HepG2 (cell line): ENCODE results near the gene TAT. TPM values are rescaled to one million over a fixed set of nuclear protein-coding genes. Genes with fewer than 3 reads are reported as not detected.
A peak's percentile ranks its signal among the peaks of the same experiment; 100 is the strongest.

Experiments used
- GTF2F1 ChIP-seq: fragments of 150-350 bp; IDR thresholded peaks from 2 replicates; pipeline ENCODE4 v1.6.1; 2014; ENCODE audit warnings: low read length
- HMG20B ChIP-seq: conservative IDR thresholded peaks from 2 replicates; pipeline ENCODE4 v1.6.1; 2016; ENCODE audit warnings: missing genetic modification reagents, missing compliant biosample characterization
- HNRNPLL ChIP-seq: fragments of 200-400 bp; formaldehyde crosslinking; IDR thresholded peaks from 2 replicates; pipeline ENCODE4 v1.6.1; 2017; ENCODE audit warnings: mild to moderate bottlenecking, low read depth, low read length; ENCODE audit not compliant: poor library complexity, severe bottlenecking
- KDM4B ChIP-seq: sonication (generic); formaldehyde crosslinking; IDR thresholded peaks from 2 replicates; pipeline ENCODE4 v1.4.0; 2020; ENCODE audit warnings: missing genetic modification reagents
- KLF6 ChIP-seq: IDR thresholded peaks from 2 replicates; pipeline ENCODE4 v1.8.0; 2016; ENCODE audit warnings: missing biosample characterization, missing genetic modification reagents
- MIER3 ChIP-seq: IDR thresholded peaks from 2 replicates; pipeline ENCODE4 v1.6.1; 2016; ENCODE audit warnings: missing compliant biosample characterization, borderline replicate concordance
- RBM39 ChIP-seq: fragments of 200-400 bp; formaldehyde crosslinking; IDR thresholded peaks from one replicate; pipeline ENCODE4 v1.6.1; 2018; ENCODE audit warnings: antibody characterized with exemption, mild to moderate bottlenecking, low read depth, low read length; ENCODE audit not compliant: poor library complexity, severe bottlenecking
- RORA ChIP-seq: sonication (generic); formaldehyde crosslinking; IDR thresholded peaks from 2 replicates; pipeline ENCODE4 v1.5.0; 2020; ENCODE audit warnings: mild to moderate bottlenecking, missing genetic modification reagents, moderate library complexity
- SKI ChIP-seq: fragments of 450-650 bp; IDR thresholded peaks from one replicate; pipeline ENCODE4 v1.6.1; 2018; ENCODE audit warnings: mild to moderate bottlenecking; ENCODE audit not compliant: partially characterized antibody
- SMARCC2 ChIP-seq: fragments of 450-650 bp; IDR thresholded peaks from 2 replicates; pipeline ENCODE4 v1.6.1; 2017; ENCODE audit warnings: antibody characterized with exemption, mild to moderate bottlenecking
- TERF1 ChIP-seq: sonication (generic); formaldehyde crosslinking; IDR thresholded peaks from 2 replicates; pipeline ENCODE4 v1.8.0; 2022; ENCODE audit warnings: mild to moderate bottlenecking, missing genetic modification reagents, moderate library complexity
- ZFP62 ChIP-seq: sonication (generic); formaldehyde crosslinking; IDR thresholded peaks from 2 replicates; pipeline ENCODE4 v1.4.0; 2020; ENCODE audit warnings: missing genetic modification reagents
- ZNF343 ChIP-seq: sonication (generic); formaldehyde crosslinking; IDR thresholded peaks from 2 replicates; pipeline ENCODE4 v1.4.0; 2020; ENCODE audit warnings: mild to moderate bottlenecking, missing genetic modification reagents
- ZNF775 ChIP-seq: sonication (generic); formaldehyde crosslinking; IDR thresholded peaks from 2 replicates; pipeline ENCODE4 v1.4.0; 2020; ENCODE audit warnings: missing genetic modification reagents, mild to moderate bottlenecking, moderate library complexity, borderline replicate concordance
- ZSCAN25 ChIP-seq: sonication (generic); formaldehyde crosslinking; IDR thresholded peaks from 2 replicates; pipeline ENCODE4 v1.8.0; 2022; ENCODE audit warnings: mild to moderate bottlenecking, missing genetic modification reagents
- polyA plus RNA-seq, 8 experiments: library from polyadenylated mRNA; depleted of rRNA in 3 of 8; stranded (reverse) in 7 of 8; unstranded in 1 of 8; fragments of >200 nt; fragmentation: Illumina TruSeq in 4 of 8; extraction: Trizol in 4 of 8; gene quantifications; 2 replicates each; pipeline versions ENCODE4 v1.2.1 to v1.2.3, GENCODE V29; 2011 to 2016; ENCODE audit warnings: low read depth in 4 of 8, missing spikeins in 1 of 8, mixed read lengths in 1 of 8; ENCODE audit not compliant: insufficient read depth in 1 of 8
- total RNA-seq, 5 experiments: library from RNA; depleted of rRNA; stranded (reverse); fragments of >200 nt; fragmentation: Illumina TruSeq; extraction: Trizol; gene quantifications; 2 replicates each; pipeline ENCODE4 v1.2.3, GENCODE V29; 2016; ENCODE audit warnings: low read depth in 1 of 5

Gene TAT
- total and polyA plus RNA-seq, 2 of the 13 experiments (the other 11 are each of a cell fraction or from before 2014, with no cell fraction given) = 1.6 to 5.8 TPM

GRCh38 chr16:71552698-71553503 lies 24.0 kb downstream of the TAT start (continued):
- TF ChIP-seq SMARCC2 (no peak), RBM39 (no peak), RORA (CRISPR knock-in tag) (no peak), ZFP62 (no peak), MIER3 (CRISPR knock-in tag) (no peak; the same call in 1 of the 2 replicates), KLF6 (CRISPR knock-in tag) (no peak), KDM4B (CRISPR knock-in tag) (no peak), ZNF343 (CRISPR knock-in tag) (no peak), GTF2F1 (no peak), HMG20B (CRISPR knock-in tag) (no peak), TERF1 (CRISPR knock-in tag) (no peak), ZNF775 (CRISPR knock-in tag) (no peak), HNRNPLL (no peak), SKI (peak; percentile 91), ZSCAN25 (CRISPR knock-in tag) (no peak)
